ENCODE measurements around the gene PALM2AKAP2. TPM values are rescaled to one million over a fixed set of nuclear protein-coding genes. Genes with fewer than 3 reads are reported as not detected.

The PALM2AKAP2 gene
- polyA plus RNA-seq, 4 donors: 0.81 to 2.0 TPM; not detected in 2

DNA sequence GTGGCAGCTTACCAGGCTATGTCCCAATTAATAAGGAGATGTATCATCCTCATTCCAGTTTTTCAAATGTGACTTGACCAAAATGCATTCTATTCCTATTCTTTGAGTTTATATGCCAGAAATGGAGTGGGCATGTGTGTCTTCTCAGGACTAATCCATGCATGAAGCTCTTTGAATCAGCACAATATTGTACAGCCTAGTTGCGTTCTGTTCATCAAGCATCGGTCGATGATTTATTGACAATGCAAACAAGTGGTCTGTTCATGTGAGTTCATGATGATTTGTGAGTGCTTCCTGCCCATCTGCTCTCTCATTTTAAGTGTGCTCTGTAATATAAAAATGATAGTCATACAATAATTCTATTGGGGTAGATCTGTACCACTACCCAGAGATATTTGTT is 48.3 kb downstream of the PALM2AKAP2 start:
- H3K27me3 ChIP-seq (ENCODE audit: control insufficient read depth in 3 of 3, insufficient read depth in 3 of 3, low read length in 3 of 3): peaks cover 0 to 2% (median 0%) of the 10 kb centered on the region in 3 donors
- no peak overlapping the region for H3K27ac ChIP-seq (ENCODE audit: low read depth in 1 of 3, low read length in 2 of 3)
- no peaks in the 10 kb centered on the region for H3K9me3 ChIP-seq (ENCODE audit: control insufficient read depth in 2 of 2, insufficient read depth in 1 of 2, low read depth in 1 of 2, low read length in 1 of 2)
- H3K4me3 ChIP-seq (ENCODE audit: low read depth in 1 of 3, low read length in 3 of 3): no peak overlapping the region
- FAIRE-seq (no peak), DNase-seq (no peak)
- WGBS, 3 donors: 75 to 83% (median 83%) methylated on average over 3 of the region's 3 CpGs
- H3K4me1 ChIP-seq (ENCODE audit: control insufficient read depth in 3 of 3, insufficient read depth in 2 of 3, low read depth in 1 of 3, low read length in 2 of 3): no peaks in the 10 kb centered on the region
- H3K36me3 ChIP-seq (ENCODE audit: control insufficient read depth in 3 of 3, insufficient read depth in 2 of 3, low read depth in 1 of 3, low read length in 3 of 3): no peaks in the 10 kb centered on the region
